Thymus (tissue), 11 donors: ENCODE results near the gene EDC4. TPM values are rescaled to one million over a fixed set of nuclear protein-coding genes. Genes with fewer than 3 reads are reported as not detected.

Experiments
- DNase-seq, 9 donors: peaks; one replicate each; pipeline ENCODE4 v3.0.0-alpha.2; 2013; ENCODE audit warnings: low spot score in 9 of 9, low read depth in 6 of 9, missing footprints in 1 of 9
- H3K27ac ChIP-seq, 2 donors: one replicate each; pipeline ENCODE4 v1.5.1; 2013; ENCODE audit warnings: control low read depth in 1 of 2, low read depth in 1 of 2, low read length in 1 of 2, mild to moderate bottlenecking in 1 of 2, moderate library complexity in 1 of 2
- H3K27me3 ChIP-seq, 2 donors: one replicate each; pipeline ENCODE4 v1.5.1; 2013; ENCODE audit warnings: low read length in 1 of 2; ENCODE audit not compliant: control insufficient read depth in 2 of 2, insufficient read depth in 1 of 2
- H3K36me3 ChIP-seq, 2 donors: one replicate each; pipeline ENCODE4 v1.5.1; 2013; ENCODE audit warnings: low read length in 1 of 2, mild to moderate bottlenecking in 1 of 2, moderate library complexity in 1 of 2; ENCODE audit not compliant: control insufficient read depth in 2 of 2, insufficient read depth in 2 of 2
- H3K4me1 ChIP-seq, 2 donors: one replicate each; pipeline ENCODE4 v1.5.1; 2013; ENCODE audit warnings: low read length in 2 of 2; ENCODE audit not compliant: control insufficient read depth in 2 of 2, insufficient read depth in 2 of 2
- H3K4me3 ChIP-seq, 2 donors: one replicate each; pipeline ENCODE4 v1.5.1; 2013; ENCODE audit warnings: low read length in 2 of 2, control low read depth in 1 of 2, mild to moderate bottlenecking in 1 of 2
- H3K9me3 ChIP-seq, 2 donors: one replicate each; pipeline ENCODE4 v1.5.1; 2013; ENCODE audit warnings: low read length in 1 of 2, mild to moderate bottlenecking in 1 of 2; ENCODE audit not compliant: control insufficient read depth in 2 of 2, insufficient read depth in 1 of 2
- WGBS: extraction: QIAGEN DNeasy Blood & Tissue Kit; methylation state at CpG from one replicate; pipeline ENCODE4 v1.1.7; 2013; 5-methylcytosine and 5-hydroxymethylcytosine counted together
- polyA plus RNA-seq: library from polyadenylated mRNA; stranded (reverse); fragments of 200-250 nt; gene quantifications from one replicate; pipeline ENCODE4 v1.2.3, GENCODE V29; 2013
- total RNA-seq: library from RNA; stranded (reverse); fragments of 120-200 nt; gene quantifications from one replicate; pipeline ENCODE4 v1.2.4, GENCODE V29; 2013
- donor health status: healthy.

The EDC4 gene
- total and polyA plus RNA-seq, 2 donors = 39.7 to 45.0 TPM

GRCh38 chr16:67846320-67847063, 26.4 kb upstream of the EDC4 start, which contains the start of gene NUTF2:
NUTF2 (plus strand) TSS chr16:67846933; CDS start chr16:67865131, 18,198 bp downstream.
- peak; percentile 83 to 99 (median 96) for DNase-seq
- H3K36me3 ChIP-seq = peaks cover 0 to 3% of the 10 kb centered on the region in 2 donors
- H3K9me3 ChIP-seq = peaks cover 0 to 9% of the 10 kb centered on the region in 2 donors
- peaks cover 32 to 57% of the 10 kb centered on the region in 2 donors for H3K4me1 ChIP-seq
- H3K27me3 ChIP-seq = no peaks in the 10 kb centered on the region
- peak within 1 kb of the TSS; percentile 86 to 94 for H3K4me3 ChIP-seq
- WGBS = under 1% methylated on average over 57 of the region's 57 CpGs
- H3K27ac ChIP-seq = peak within 1 kb of the TSS; percentile 89 to 97

GRCh38 chr16:67847064-67847861, 25.6 kb upstream of the EDC4 start, which contains the start of gene CENPT:
CENPT (minus strand) TSS chr16:67847693; CDS start chr16:67833859, 13,834 bp downstream.
- H3K27ac ChIP-seq = peak within 1 kb of the TSS; percentile 89 to 97
- peaks cover 32 to 54% of the 10 kb centered on the region in 2 donors for H3K4me1 ChIP-seq
- WGBS = under 1% methylated on average over 62 of the region's 62 CpGs
- no peaks in the 10 kb centered on the region for H3K27me3 ChIP-seq
- H3K36me3 ChIP-seq = peaks cover 0 to 3% of the 10 kb centered on the region in 2 donors
- peak within 1 kb of the TSS; percentile 86 to 94 for H3K4me3 ChIP-seq
- H3K9me3 ChIP-seq = peaks cover 0 to 9% of the 10 kb centered on the region in 2 donors
- no peak for DNase-seq

- Histone ChIP-seq H3K9me3 (peaks cover 0 to 9% of the 10 kb centered on the region in 2 donors), H3K4me1 (peaks cover 32 to 50% of the 10 kb centered on the region in 2 donors), H3K27me3 (no peaks in the 10 kb centered on the region), H3K4me3 (peak overlapping the region; percentile 2 to 94), H3K27ac (no peak overlapping the region), H3K36me3 (peaks cover 0 to 3% of the 10 kb centered on the region in 2 donors)
- DNase-seq = no peak
- 98% methylated on average over 11 of the region's 11 CpGs for WGBS
Measured at GRCh38 chr16:67848118-67848517, 24.7 kb upstream of the EDC4 start.

GRCh38 chr16:67853670-67854069, 19.2 kb upstream of the EDC4 start:
- DNase-seq = no peak
- Histone ChIP-seq H3K4me3 (no peak overlapping the region), H3K27me3 (no peaks in the 10 kb centered on the region), H3K4me1 (peaks cover 0 to 5% of the 10 kb centered on the region in 2 donors), H3K27ac (no peak overlapping the region), H3K36me3 (peaks cover 2 to 4% of the 10 kb centered on the region in 2 donors), H3K9me3 (no peaks in the 10 kb centered on the region)
- 96% methylated on average over 3 of the region's 3 CpGs for WGBS

- Histone ChIP-seq H3K4me1 (peaks cover 0 to 2% of the 10 kb centered on the region in 2 donors), H3K27me3 (no peaks in the 10 kb centered on the region), H3K4me3 (no peak overlapping the region), H3K36me3 (peaks cover 3 to 10% of the 10 kb centered on the region in 2 donors), H3K27ac (no peak overlapping the region), H3K9me3 (no peaks in the 10 kb centered on the region)
- no peak for DNase-seq
- 90% methylated on average over 10 of the region's 10 CpGs for WGBS
Measured at GRCh38 chr16:67855789-67856188, 17.1 kb upstream of the EDC4 start.

- Histone ChIP-seq H3K27me3 (no peaks in the 10 kb centered on the region), H3K9me3 (no peaks in the 10 kb centered on the region), H3K4me3 (no peak overlapping the region), H3K27ac (no peak overlapping the region), H3K4me1 (peaks cover 0 to 2% of the 10 kb centered on the region in 2 donors), H3K36me3 (peaks cover 13 to 17% of the 10 kb centered on the region in 2 donors)
- no peak for DNase-seq
- WGBS = 97% methylated on average over 5 of the region's 5 CpGs
Measured at GRCh38 chr16:67856927-67857546, 15.8 kb upstream of the EDC4 start.

GRCh38 chr16:67857547-67858233, 15.2 kb upstream of the EDC4 start:
- WGBS = 97% methylated on average over 3 of the region's 3 CpGs
- H3K4me3 ChIP-seq = no peak overlapping the region
- H3K27ac ChIP-seq = no peak overlapping the region
- H3K27me3 ChIP-seq = no peaks in the 10 kb centered on the region
- H3K9me3 ChIP-seq = no peaks in the 10 kb centered on the region
- peaks cover 14 to 17% of the 10 kb centered on the region in 2 donors for H3K36me3 ChIP-seq
- no peak for DNase-seq
- H3K4me1 ChIP-seq = peaks cover 0 to 2% of the 10 kb centered on the region in 2 donors

- 90% methylated on average over 4 of the region's 4 CpGs for WGBS
- Histone ChIP-seq H3K4me1 (peaks cover 0 to 2% of the 10 kb centered on the region in 2 donors), H3K27ac (no peak overlapping the region), H3K9me3 (no peaks in the 10 kb centered on the region), H3K36me3 (peaks cover 15 to 19% of the 10 kb centered on the region in 2 donors), H3K27me3 (no peaks in the 10 kb centered on the region), H3K4me3 (no peak overlapping the region)
- DNase-seq = no peak
Measured at GRCh38 chr16:67858500-67858899, 14.4 kb upstream of the EDC4 start.
